ENCODE measurements around the gene SUGP2.

The SUGP2 gene

DNA sequence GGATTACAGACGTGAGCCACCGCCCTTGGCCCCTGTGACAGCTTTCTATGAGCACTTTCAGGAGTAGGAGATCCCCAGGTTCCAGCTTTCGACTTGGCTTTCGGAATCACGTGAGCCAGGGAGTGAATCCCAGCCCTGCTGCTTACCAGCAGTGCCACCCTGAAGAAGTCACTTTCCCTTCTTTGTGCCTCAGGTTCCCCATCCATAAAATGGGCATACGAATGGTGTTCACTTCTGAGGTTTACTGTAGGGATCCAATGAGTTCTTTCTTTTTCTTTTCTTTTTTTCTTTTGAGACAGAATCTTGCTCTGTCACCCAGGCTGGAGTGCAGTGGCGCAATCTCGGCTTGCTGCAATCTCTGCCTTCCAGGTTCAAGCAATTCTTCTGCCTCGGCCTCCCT, 88.0 kb downstream of the SUGP2 start:
- TF ChIP-seq, protein P1, sequence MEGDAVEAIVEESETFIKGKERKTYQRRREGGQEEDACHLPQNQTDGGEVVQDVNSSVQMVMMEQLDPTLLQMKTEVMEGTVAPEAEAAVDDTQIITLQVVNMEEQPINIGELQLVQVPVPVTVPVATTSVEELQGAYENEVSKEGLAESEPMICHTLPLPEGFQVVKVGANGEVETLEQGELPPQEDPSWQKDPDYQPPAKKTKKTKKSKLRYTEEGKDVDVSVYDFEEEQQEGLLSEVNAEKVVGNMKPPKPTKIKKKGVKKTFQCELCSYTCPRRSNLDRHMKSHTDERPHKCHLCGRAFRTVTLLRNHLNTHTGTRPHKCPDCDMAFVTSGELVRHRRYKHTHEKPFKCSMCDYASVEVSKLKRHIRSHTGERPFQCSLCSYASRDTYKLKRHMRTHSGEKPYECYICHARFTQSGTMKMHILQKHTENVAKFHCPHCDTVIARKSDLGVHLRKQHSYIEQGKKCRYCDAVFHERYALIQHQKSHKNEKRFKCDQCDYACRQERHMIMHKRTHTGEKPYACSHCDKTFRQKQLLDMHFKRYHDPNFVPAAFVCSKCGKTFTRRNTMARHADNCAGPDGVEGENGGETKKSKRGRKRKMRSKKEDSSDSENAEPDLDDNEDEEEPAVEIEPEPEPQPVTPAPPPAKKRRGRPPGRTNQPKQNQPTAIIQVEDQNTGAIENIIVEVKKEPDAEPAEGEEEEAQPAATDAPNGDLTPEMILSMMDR (IDR thresholded peaks at IDR 0.05) = no peak

GRCh38 chr19:18943465-18943864, 89.9 kb downstream of the SUGP2 start:
- TF ChIP-seq, protein P1 (IDR thresholded peaks at IDR 0.05) = no peak

- TF ChIP-seq, protein P1 (IDR thresholded peaks at IDR 0.05) = no peak
These were observed 90.6 kb downstream of the SUGP2 start for GRCh38 chr19:18942692-18943091.

DNA sequence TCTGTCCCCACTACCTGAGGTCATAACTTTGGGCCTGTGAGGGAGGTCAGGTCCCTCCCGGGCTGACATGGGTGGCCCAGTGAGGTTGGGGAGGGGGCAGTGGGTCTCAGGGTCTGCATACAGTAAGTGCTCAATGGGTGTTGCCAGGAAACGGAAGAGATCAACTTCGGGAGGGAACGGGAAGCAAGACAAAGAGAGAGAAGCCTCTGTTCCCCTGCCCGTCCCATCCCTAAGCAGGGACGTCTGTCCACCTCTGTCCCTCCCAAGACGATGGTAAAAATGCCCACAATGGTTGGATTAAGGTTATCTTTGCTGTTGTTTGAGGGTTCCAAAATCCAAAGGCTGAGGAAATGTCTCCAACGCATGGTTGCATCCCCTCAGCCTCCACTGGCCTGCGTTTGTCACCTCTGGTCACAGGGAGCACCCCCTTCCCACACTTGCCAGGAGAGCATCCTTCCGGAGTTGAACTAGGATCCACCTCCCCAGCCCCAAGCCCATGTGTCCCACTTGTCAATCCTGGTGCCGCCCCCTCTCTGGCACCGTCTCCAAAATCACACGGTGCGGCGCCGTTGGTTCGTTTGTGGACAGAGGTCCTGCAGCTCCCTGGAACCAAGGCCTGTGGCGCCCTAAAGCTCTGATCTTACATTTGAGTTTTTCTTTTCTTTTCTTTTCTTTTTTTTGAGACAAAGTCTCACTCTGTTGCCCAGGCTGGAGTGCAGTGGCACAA, 91.5 kb downstream of the SUGP2 start:
- TF ChIP-seq, protein P1 (IDR thresholded peaks at IDR 0.05) = no peak

Measured in LNCAP (cell line).